Upper lobe of left lung (tissue), 4 donors: ENCODE results near the gene PPM1J.

Experiments used
- CTCF ChIP-seq, 6 experiments: fragments of 450-650 bp in 4 of 6; fragments of 200-600 bp in 2 of 6; sonication (generic) in 2 of 6; IDR thresholded peaks; one replicate each; pipeline ENCODE4 v1.5.1; 2016 to 2019; ENCODE audit warnings: antibody characterized with exemption in 6 of 6
- EP300 ChIP-seq, 4 donors: sonication (generic); formaldehyde crosslinking; IDR thresholded peaks; one replicate each; pipeline ENCODE4 v1.5.1; 2017; ENCODE audit warnings: antibody characterized with exemption in 4 of 4, control low read depth in 2 of 4
- POLR2A ChIP-seq, 4 donors: fragments of 450-650 bp; IDR thresholded peaks; one replicate each; pipeline ENCODE4 v1.5.1; 2016 to 2017; ENCODE audit warnings: antibody characterized with exemption in 4 of 4, mild to moderate bottlenecking in 2 of 4
- POLR2AphosphoS5 ChIP-seq, 2 donors: sonication (generic); formaldehyde crosslinking; IDR thresholded peaks; one replicate each; pipeline ENCODE4 v1.5.1; 2017; ENCODE audit warnings: antibody characterized with exemption in 2 of 2

GRCh38 chr1:112687785-112688496 is 27.2 kb downstream of the PPM1J start:
- no peak for TF ChIP-seq CTCF (IDR thresholded peaks at IDR 0.05)
- no peak for TF ChIP-seq POLR2A (IDR thresholded peaks at IDR 0.05)
- TF ChIP-seq POLR2AphosphoS5 (IDR thresholded peaks at IDR 0.05), result no peak
- TF ChIP-seq EP300 (IDR thresholded peaks at IDR 0.05), result no peak
